ENCODE results near the gene IKZF4. TPM values are rescaled to one million over a fixed set of nuclear protein-coding genes. Genes with fewer than 3 reads are reported as not detected.

IKZF4 gene
- total and polyA plus RNA-seq, 2 donors from 2014 or later, result 2.7 to 9.4 TPM

GRCh38 chr12:56010111-56010570, 10.7 kb upstream of the IKZF4 start:
- intact Hi-C loops (cut with DNase I), result no loop called here
- Histone ChIP-seq H3K9ac (ENCODE audit: low read length in 3 of 3) (no peak overlapping the region), H3K4me1 (ENCODE audit: control insufficient read depth in 2 of 3, insufficient read depth in 2 of 3, low read depth in 1 of 3, low read length in 3 of 3) (peaks cover 0 to 13% (median 11%) of the 10 kb centered on the region in 3 donors), H3K9me3 (ENCODE audit: control insufficient read depth in 2 of 3, insufficient read depth in 1 of 3, low read length in 3 of 3) (no peaks in the 10 kb centered on the region), H3K4me3 (ENCODE audit: low read length in 3 of 3) (no peak overlapping the region), H3K27ac (ENCODE audit: low read depth in 2 of 2, low read length in 2 of 2) (no peak overlapping the region), H3K36me3 (ENCODE audit: control insufficient read depth in 2 of 3, insufficient read depth in 3 of 3, low read length in 3 of 3) (no peaks in the 10 kb centered on the region), H3K27me3 (ENCODE audit: control insufficient read depth, insufficient read depth, low read length) (no peaks in the 10 kb centered on the region)
- FAIRE-seq, result no peak
- DNase-seq, result no peak
- no peak for TF ChIP-seq CTCF (IDR thresholded peaks at IDR 0.05; ENCODE audit: borderline replicate concordance, extremely low read depth, insufficient read depth)

- no peak for FAIRE-seq
- H3K4me3 ChIP-seq (ENCODE audit: low read length in 3 of 3), result no peak overlapping the region
- TF ChIP-seq CTCF (IDR thresholded peaks at IDR 0.05; ENCODE audit: borderline replicate concordance, extremely low read depth, insufficient read depth), result no peak
Measured at GRCh38 chr12:56011509-56012090, 9.2 kb upstream of the IKZF4 start.

GRCh38 chr12:56013482-56013881, 7.4 kb upstream of the IKZF4 start:
- H3K27ac ChIP-seq (ENCODE audit: low read depth in 2 of 2, low read length in 2 of 2), result peak overlapping the region; percentile 51 to 73
- H3K4me3 ChIP-seq (ENCODE audit: low read length in 3 of 3), result no peak overlapping the region
- H3K36me3 ChIP-seq (ENCODE audit: control insufficient read depth in 2 of 3, insufficient read depth in 3 of 3, low read length in 3 of 3), result no peaks in the 10 kb centered on the region
- DNase-seq, result no peak
- intact Hi-C loops (cut with DNase I), result no loop called here
- no peak for FAIRE-seq
- TF ChIP-seq CTCF (IDR thresholded peaks at IDR 0.05; ENCODE audit: borderline replicate concordance, extremely low read depth, insufficient read depth), result no peak
- H3K27me3 ChIP-seq (ENCODE audit: control insufficient read depth, insufficient read depth, low read length), result no peaks in the 10 kb centered on the region
- H3K4me1 ChIP-seq (ENCODE audit: control insufficient read depth in 2 of 3, insufficient read depth in 2 of 3, low read depth in 1 of 3, low read length in 3 of 3), result peaks cover 0 to 12% (median 6%) of the 10 kb centered on the region in 3 donors
- no peak overlapping the region for H3K9ac ChIP-seq (ENCODE audit: low read length in 3 of 3)
- no peaks in the 10 kb centered on the region for H3K9me3 ChIP-seq (ENCODE audit: control insufficient read depth in 2 of 3, insufficient read depth in 1 of 3, low read length in 3 of 3)

More at GRCh38 chr12:56011509-56012090, 9.2 kb upstream of the IKZF4 start:
- Histone ChIP-seq H3K27ac (ENCODE audit: low read depth in 2 of 2, low read length in 2 of 2) (no peak overlapping the region), H3K4me1 (ENCODE audit: control insufficient read depth in 2 of 3, insufficient read depth in 2 of 3, low read depth in 1 of 3, low read length in 3 of 3) (peaks cover 0 to 13% (median 11%) of the 10 kb centered on the region in 3 donors), H3K9me3 (ENCODE audit: control insufficient read depth in 2 of 3, insufficient read depth in 1 of 3, low read length in 3 of 3) (no peaks in the 10 kb centered on the region), H3K36me3 (ENCODE audit: control insufficient read depth in 2 of 3, insufficient read depth in 3 of 3, low read length in 3 of 3) (no peaks in the 10 kb centered on the region), H3K9ac (ENCODE audit: low read length in 3 of 3) (no peak overlapping the region), H3K27me3 (ENCODE audit: control insufficient read depth, insufficient read depth, low read length) (no peaks in the 10 kb centered on the region)
- DNase-seq, result no peak
- intact Hi-C loops (cut with DNase I), result no loop called here

All from kidney (tissue), 14 donors.